Liver (tissue), 9 donors: ENCODE results near the gene STK36. TPM values are rescaled to one million over a fixed set of nuclear protein-coding genes. Genes with fewer than 3 reads are reported as not detected.

Experiments
- DNase-seq: peaks from one replicate; pipeline ENCODE4 v3.0.0-alpha.2; 2017; ENCODE audit warnings: low spot score
- H3K27ac ChIP-seq, 2 donors: one replicate each; pipeline ENCODE4 v1.7.0; 2013; ENCODE audit warnings: inconsistent platforms in 2 of 2, low read length in 2 of 2, control low read depth in 1 of 2, low read depth in 1 of 2, mild to moderate bottlenecking in 1 of 2
- H3K27me3 ChIP-seq, 4 donors: one replicate each; pipeline versions ENCODE4 v1.6.1 to v1.7.0; 2013; ENCODE audit warnings: low read length in 3 of 4, inconsistent platforms in 1 of 4, mild to moderate bottlenecking in 1 of 4, moderate library complexity in 1 of 4; ENCODE audit not compliant: control insufficient read depth in 4 of 4, insufficient read depth in 4 of 4
- H3K36me3 ChIP-seq, 4 donors: one replicate each; pipeline versions ENCODE4 v1.6.1 to v1.7.0; 2013; ENCODE audit warnings: low read length in 3 of 4, mild to moderate bottlenecking in 3 of 4, low read depth in 1 of 4, moderate library complexity in 1 of 4; ENCODE audit not compliant: control insufficient read depth in 4 of 4, insufficient read depth in 3 of 4
- H3K4me1 ChIP-seq, 4 donors: one replicate each; pipeline versions ENCODE4 v1.6.1 to v1.7.0; 2013; ENCODE audit warnings: low read length in 3 of 4, mild to moderate bottlenecking in 3 of 4, moderate library complexity in 1 of 4; ENCODE audit not compliant: control insufficient read depth in 4 of 4, insufficient read depth in 4 of 4
- H3K4me3 ChIP-seq, 3 donors: one replicate each; pipeline versions ENCODE4 v1.6.1 to v1.7.0; 2013; ENCODE audit warnings: low read length in 3 of 3, control low read depth in 1 of 3, low read depth in 1 of 3, mild to moderate bottlenecking in 1 of 3
- H3K9ac ChIP-seq, 2 donors: one replicate each; pipeline ENCODE4 v1.7.0; 2013; ENCODE audit warnings: low read length in 2 of 2, mild to moderate bottlenecking in 2 of 2, moderate library complexity in 2 of 2, control low read depth in 1 of 2, low read depth in 1 of 2
- H3K9me3 ChIP-seq, 4 donors: one replicate each; pipeline versions ENCODE4 v1.6.1 to v1.7.0; 2013; ENCODE audit warnings: low read length in 3 of 4; ENCODE audit not compliant: control insufficient read depth in 4 of 4
- ATF3 ChIP-seq: IDR thresholded peaks from 2 replicates; pipeline ENCODE4 v1.6.1; 2016; ENCODE audit warnings: antibody characterized with exemption
- EGR1 ChIP-seq, 2 donors: IDR thresholded peaks; 2 replicates each; pipeline ENCODE4 v1.6.1; 2016 to 2018; ENCODE audit warnings: antibody characterized with exemption in 2 of 2, low read depth in 2 of 2
- FOXA1 ChIP-seq: IDR thresholded peaks from 2 replicates; pipeline ENCODE4 v1.6.1; 2016; ENCODE audit warnings: antibody characterized with exemption
- FOXA2 ChIP-seq: IDR thresholded peaks from 2 replicates; pipeline ENCODE4 v1.6.1; 2016; ENCODE audit warnings: antibody characterized with exemption
- JUND ChIP-seq, 2 donors: IDR thresholded peaks; 2 replicates each; pipeline ENCODE4 v1.6.1; 2016; ENCODE audit warnings: antibody characterized with exemption in 2 of 2
- NR2F2 ChIP-seq: IDR thresholded peaks from 2 replicates; pipeline ENCODE4 v1.6.1; 2016; ENCODE audit warnings: antibody characterized with exemption
- REST ChIP-seq: IDR thresholded peaks from 2 replicates; pipeline ENCODE4 v1.6.1; 2016; ENCODE audit warnings: antibody characterized with exemption, mild to moderate bottlenecking
- TAF1 ChIP-seq: conservative IDR thresholded peaks from 2 replicates; pipeline ENCODE4 v1.6.1; 2016; ENCODE audit warnings: antibody characterized with exemption, mild to moderate bottlenecking
- WGBS: extraction: QIAGEN DNeasy Blood & Tissue Kit; methylation state at CpG from one replicate; pipeline ENCODE4 v1.1.7; 2013; 5-methylcytosine and 5-hydroxymethylcytosine counted together
- polyA plus RNA-seq, 2 donors: library from polyadenylated mRNA; stranded (reverse) in 1 of 2; unstranded in 1 of 2; fragments of 200-250 nt in 1 of 2; fragments of >200 nt in 1 of 2; fragmentation: Nextera tagmentation in 1 of 2; extraction: Ambion mirVana in 1 of 2; gene quantifications; one replicate each; pipeline versions ENCODE4 v1.2.1 to v1.2.3, GENCODE V29; 2013 to 2015
- total RNA-seq, 2 donors: library from RNA; depleted of rRNA; stranded (reverse); fragments of >200 nt; gene quantifications; one replicate each; pipeline ENCODE4 v1.2.3, GENCODE V29; 2014
- donor health status: healthy.
- donor health status: healthy.
- donor health status: healthy.
- donor health status: healthy.
- donor health status: healthy.

The STK36 gene
- total and polyA plus RNA-seq, 4 donors, result 5.1 to 17.2 (median 7.0) TPM

DNA sequence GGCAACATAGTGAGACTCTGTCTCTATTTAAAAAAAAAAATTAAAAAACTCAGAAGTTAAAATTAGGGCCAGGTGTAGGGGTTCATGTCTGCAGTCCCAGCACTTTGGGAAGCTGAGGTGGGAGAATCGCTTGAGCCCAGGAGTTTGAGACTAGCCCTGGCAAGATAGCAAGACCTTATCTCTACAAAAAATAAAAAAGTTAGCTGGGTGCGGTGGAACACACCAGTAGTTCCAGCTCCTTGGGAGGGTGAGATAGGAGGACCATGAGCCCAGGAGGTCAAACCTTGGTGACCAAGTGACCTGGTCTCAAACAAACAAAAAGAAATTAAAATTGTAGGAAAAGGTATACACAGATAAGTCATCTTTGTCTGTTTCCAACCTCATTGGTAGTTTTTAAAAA is 50.0 kb downstream of the STK36 start (continued):
- TF ChIP-seq REST, result no peak
- TF ChIP-seq TAF1, result no peak

DNA sequence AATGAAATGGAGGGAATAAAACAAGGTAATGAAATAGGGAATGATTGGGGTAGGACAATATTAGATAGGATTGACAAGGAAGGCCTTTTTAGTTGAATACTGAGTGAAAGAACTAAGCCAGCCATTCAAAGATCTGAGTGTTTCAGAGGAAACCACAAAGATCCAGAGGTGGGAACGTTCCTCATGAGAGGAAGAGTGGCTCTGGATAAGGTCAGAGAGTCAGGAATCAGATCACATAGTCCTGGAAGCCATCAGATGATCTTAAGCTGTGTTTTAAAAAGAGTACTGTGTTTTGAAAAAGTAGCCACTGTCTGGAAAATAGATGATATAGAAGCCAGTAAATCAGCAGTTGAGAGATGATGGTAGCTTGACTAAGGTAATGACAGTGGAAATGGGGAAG is 50.5 kb downstream of the STK36 start:
- H3K27me3 ChIP-seq, result no peaks in the 10 kb centered on the region
- peaks cover 0 to 4% (median under 1%) of the 10 kb centered on the region in 4 donors for H3K9me3 ChIP-seq
- H3K4me1 ChIP-seq, result peaks cover 3 to 9% (median 8%) of the 10 kb centered on the region in 4 donors
- no peak overlapping the region for H3K4me3 ChIP-seq
- no peak for TF ChIP-seq NR2F2
- TF ChIP-seq FOXA2, result no peak
- no peak for DNase-seq
- no peaks in the 10 kb centered on the region for H3K36me3 ChIP-seq
- H3K27ac ChIP-seq, result no peak overlapping the region
- WGBS, result 86% methylated on average over 1 of the region's 1 CpG
- no peak overlapping the region for H3K9ac ChIP-seq

DNA sequence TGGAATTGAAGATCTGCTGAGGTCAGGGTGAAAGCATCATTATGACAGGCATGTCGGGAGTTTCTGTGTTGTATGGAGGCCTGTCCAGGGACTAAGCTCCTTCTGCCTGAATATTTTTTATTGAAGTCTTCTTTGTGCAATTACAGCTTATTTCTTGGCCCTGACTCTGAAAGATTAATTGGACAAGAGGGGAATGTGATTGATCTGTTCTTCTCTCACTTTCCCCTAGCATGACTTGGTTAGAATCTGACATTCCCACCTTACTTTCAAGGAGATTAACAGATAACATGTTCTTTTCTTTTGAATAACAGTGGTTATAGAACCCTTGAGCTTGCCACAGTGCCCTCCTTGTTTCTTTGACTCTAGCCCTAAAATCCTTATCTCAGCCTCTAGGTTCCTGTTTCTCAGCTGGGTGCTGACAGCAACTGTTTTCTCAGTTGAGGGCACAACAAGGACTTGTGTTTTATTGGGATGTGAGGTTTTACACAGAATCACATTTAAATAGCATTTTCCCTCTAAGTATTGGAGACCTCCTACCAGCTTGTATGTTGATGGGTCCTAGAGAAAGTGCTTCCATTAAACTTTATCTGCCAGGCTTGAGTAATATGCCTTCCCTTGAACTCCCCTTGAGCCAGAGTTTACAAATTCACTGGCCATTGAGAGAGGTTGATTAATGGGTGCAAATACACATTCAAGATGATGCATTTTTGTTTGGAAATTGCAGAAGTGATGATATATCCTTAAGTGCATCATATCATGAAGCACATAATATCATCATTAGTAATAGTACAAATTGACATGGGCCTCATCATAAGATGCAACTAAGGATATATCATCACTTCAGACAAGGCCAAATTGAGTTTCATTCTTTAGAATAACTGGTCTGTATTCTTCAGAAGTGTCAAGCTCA is 51.2 kb downstream of the STK36 start:
- H3K9ac ChIP-seq, result no peak overlapping the region
- TF ChIP-seq EGR1 (IDR thresholded peaks at IDR 0.05; ENCODE audit: low read depth in 2 of 2) (no peak), JUND (IDR thresholded peaks at IDR 0.05) (no peak), REST (no peak), FOXA1 (no peak), NR2F2 (no peak), TAF1 (no peak), ATF3 (no peak)
- H3K4me3 ChIP-seq, result no peak overlapping the region
- no peak overlapping the region for H3K27ac ChIP-seq
- WGBS, result 89% methylated on average over 1 of the region's 1 CpG
- H3K9me3 ChIP-seq, result peaks cover 0 to 4% (median under 1%) of the 10 kb centered on the region in 4 donors
- no peaks in the 10 kb centered on the region for H3K36me3 ChIP-seq
- DNase-seq, result no peak
- peaks cover 3 to 9% (median 8%) of the 10 kb centered on the region in 4 donors for H3K4me1 ChIP-seq
- H3K27me3 ChIP-seq, result no peaks in the 10 kb centered on the region
